Uterus (tissue), 4 donors: ENCODE measurements around the gene ZYG11B. TPM values are rescaled to one million over a fixed set of nuclear protein-coding genes. Genes with fewer than 3 reads are reported as not detected.

Experiments
- DNase-seq, 2 donors: peaks; one replicate each; pipeline ENCODE4 v3.0.0-alpha.2; 2019 to 2020
- H3K27ac ChIP-seq, 2 donors: fragments of 200-600 bp; sonication (generic); 1 replicate in 1 of 2; 2 replicates in 1 of 2; pipeline ENCODE4 v1.5.1; 2016 to 2018
- H3K27me3 ChIP-seq, 2 donors: fragments of 200-600 bp; sonication (generic); one replicate each; pipeline ENCODE4 v1.5.1; 2018 to 2019; ENCODE audit warnings: control low read depth in 1 of 2
- H3K36me3 ChIP-seq, 2 donors: fragments of 200-600 bp; sonication (generic); one replicate each; pipeline ENCODE4 v1.5.1; 2019; ENCODE audit warnings: control low read depth in 1 of 2
- H3K4me1 ChIP-seq, 2 donors: fragments of 200-600 bp; sonication (generic); one replicate each; pipeline ENCODE4 v1.5.1; 2018 to 2019; ENCODE audit warnings: control low read depth in 1 of 2
- H3K4me3 ChIP-seq, 2 donors: fragments of 200-600 bp; sonication (generic); 1 replicate in 1 of 2; 2 replicates in 1 of 2; pipeline ENCODE4 v1.5.1; 2018 to 2019; ENCODE audit warnings: mild to moderate bottlenecking in 1 of 2
- H3K9me3 ChIP-seq, 2 donors: fragments of 200-600 bp; sonication (generic); one replicate each; pipeline ENCODE4 v1.5.1; 2019; ENCODE audit warnings: control low read depth in 1 of 2
- CTCF ChIP-seq, 4 experiments: fragments of 200-600 bp in 2 of 4; fragments of 450-650 bp in 2 of 4; sonication (generic) in 2 of 4; IDR thresholded peaks; one replicate each; pipeline ENCODE4 v1.5.1; 2016 to 2019; ENCODE audit warnings: antibody characterized with exemption in 4 of 4, mild to moderate bottlenecking in 2 of 4, moderate library complexity in 1 of 4
- POLR2A ChIP-seq, 2 donors: fragments of 450-650 bp; IDR thresholded peaks; one replicate each; pipeline ENCODE4 v1.6.1; 2016; ENCODE audit warnings: antibody characterized with exemption in 2 of 2, mild to moderate bottlenecking in 1 of 2, moderate library complexity in 1 of 2
- intact Hi-C: fragments of 100-400 bp; cut with DNase I; formaldehyde crosslinking; loops from one replicate; pipeline ENCODE4 v1.15.1; 2023; ENCODE audit warnings: low total_unique reads
- total RNA-seq, 4 donors: library from RNA; depleted of rRNA in 3 of 4; stranded (reverse); fragments of >200 nt in 3 of 4; gene quantifications; one replicate each; pipeline versions ENCODE4 v1.1.0 to v1.2.4, GENCODE V29; 2014 to 2023
- donor health status: DM: yes; HTN: yes; CAD: no.

Gene ZYG11B
- 100 to 1,000 TPM in 1 of 4 donors, 10 to 100 TPM in 3; 22.5 to 100 (median 45.8) TPM for total RNA-seq

DNA sequence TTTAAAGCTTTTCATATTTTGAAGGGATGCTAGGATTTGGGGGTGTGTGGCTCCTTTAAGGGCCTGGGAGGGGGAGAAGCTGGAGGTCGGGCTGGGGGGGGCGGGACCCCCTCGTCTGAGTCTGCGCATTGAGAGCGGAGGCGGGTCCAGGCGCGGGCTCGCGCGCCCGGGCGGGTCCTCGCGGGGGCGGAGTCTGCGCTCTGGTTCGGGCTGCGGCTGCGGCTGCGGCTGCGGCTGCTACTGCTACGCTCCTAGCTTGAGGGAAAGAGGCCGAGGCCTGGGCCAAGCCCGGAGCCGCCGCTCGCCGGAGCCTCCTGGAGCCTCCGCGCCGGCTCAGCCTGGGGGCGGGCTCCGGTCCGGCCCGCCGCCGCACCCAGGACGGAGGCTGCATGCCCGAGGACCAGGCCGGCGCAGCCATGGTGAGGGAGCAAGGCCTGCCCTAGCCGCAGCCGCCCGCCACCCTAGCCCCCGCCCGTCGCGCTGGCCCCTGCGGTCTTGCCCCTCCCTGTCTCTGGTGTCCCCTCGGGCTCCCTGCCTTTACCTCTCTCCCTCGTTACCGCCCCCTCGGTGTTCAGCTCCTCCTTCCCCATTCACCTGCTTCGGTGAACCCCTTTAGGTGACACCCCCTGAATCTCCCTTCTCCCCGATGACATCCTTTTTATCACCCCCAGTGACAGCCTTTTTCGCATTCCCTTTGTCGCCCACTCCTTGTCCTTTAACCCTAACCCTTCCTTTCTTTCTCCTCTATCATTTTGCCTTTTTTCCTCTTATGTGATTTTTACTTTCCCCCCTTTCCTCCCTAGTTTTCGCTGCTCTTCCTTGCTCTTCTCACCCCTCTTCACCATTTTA, at the start of gene ZYG11B:
ZYG11B (plus strand) TSS at position 189 of the 849 bp plus-strand sequence; CDS start at position 390, 201 bp downstream.
- no peaks in the 10 kb centered on the region for H3K9me3 ChIP-seq
- H3K27me3 ChIP-seq = no peaks in the 10 kb centered on the region
- peak; percentile 86 to 90 for DNase-seq
- peak within 1 kb of the TSS; percentile 81 to 88 for H3K27ac ChIP-seq
- intact Hi-C loops = no loop called here
- no peaks in the 10 kb centered on the region for H3K4me1 ChIP-seq
- TF ChIP-seq CTCF (IDR thresholded peaks at IDR 0.05) (peak in 1 of 4 experiments; percentile 15), POLR2A (IDR thresholded peaks at IDR 0.05) (peak; percentile 71 to 88)
- peak within 1 kb of the TSS; percentile 74 to 86 for H3K4me3 ChIP-seq
- no peaks in the 10 kb centered on the region for H3K36me3 ChIP-seq

- intact Hi-C loops = no loop called here
- Histone ChIP-seq H3K9me3 (no peaks in the 10 kb centered on the region), H3K4me3 (no peak overlapping the region), H3K27me3 (no peaks in the 10 kb centered on the region), H3K36me3 (no peaks in the 10 kb centered on the region), H3K4me1 (no peaks in the 10 kb centered on the region), H3K27ac (no peak overlapping the region)
- no peak for DNase-seq
- no peak for TF ChIP-seq CTCF (IDR thresholded peaks at IDR 0.05)
- TF ChIP-seq POLR2A (IDR thresholded peaks at IDR 0.05) = no peak
Measured at GRCh38 chr1:52677076-52677806, 49.0 kb upstream of the ZYG11B start.

GRCh38 chr1:52679048-52679447, 47.2 kb upstream of the ZYG11B start:
- intact Hi-C loops = no loop called here
- Histone ChIP-seq H3K36me3 (no peaks in the 10 kb centered on the region), H3K4me3 (no peak overlapping the region), H3K27me3 (no peaks in the 10 kb centered on the region), H3K4me1 (no peaks in the 10 kb centered on the region), H3K9me3 (no peaks in the 10 kb centered on the region), H3K27ac (no peak overlapping the region)
- DNase-seq = no peak
- TF ChIP-seq CTCF (IDR thresholded peaks at IDR 0.05) = no peak
- no peak for TF ChIP-seq POLR2A (IDR thresholded peaks at IDR 0.05)

GRCh38 chr1:52679498-52679897, 46.8 kb upstream of the ZYG11B start:
- intact Hi-C loops = no loop called here
- no peaks in the 10 kb centered on the region for H3K36me3 ChIP-seq
- no peaks in the 10 kb centered on the region for H3K4me1 ChIP-seq
- H3K27me3 ChIP-seq = no peaks in the 10 kb centered on the region
- H3K9me3 ChIP-seq = no peaks in the 10 kb centered on the region
- no peak overlapping the region for H3K27ac ChIP-seq
- TF ChIP-seq CTCF (IDR thresholded peaks at IDR 0.05) (no peak), POLR2A (IDR thresholded peaks at IDR 0.05) (no peak)
- DNase-seq = no peak
- no peak overlapping the region for H3K4me3 ChIP-seq

GRCh38 chr1:52680353-52680752, 45.9 kb upstream of the ZYG11B start:
- Histone ChIP-seq H3K4me3 (no peak overlapping the region), H3K27ac (no peak overlapping the region), H3K36me3 (no peaks in the 10 kb centered on the region), H3K9me3 (no peaks in the 10 kb centered on the region), H3K4me1 (no peaks in the 10 kb centered on the region), H3K27me3 (no peaks in the 10 kb centered on the region)
- TF ChIP-seq POLR2A (IDR thresholded peaks at IDR 0.05) = no peak
- no peak for TF ChIP-seq CTCF (IDR thresholded peaks at IDR 0.05)
- intact Hi-C loops = no loop called here
- no peak for DNase-seq
